ENCODE data around the gene MSMB. TPM values are rescaled to one million over a fixed set of nuclear protein-coding genes. Genes with fewer than 3 reads are reported as not detected.
A peak's percentile ranks its signal among the peaks of the same experiment; 100 is the strongest.

Gene MSMB
- total and polyA plus RNA-seq, 8 donors, result 19.0 to 130 (median 53.5) TPM; not detected in 4

DNA sequence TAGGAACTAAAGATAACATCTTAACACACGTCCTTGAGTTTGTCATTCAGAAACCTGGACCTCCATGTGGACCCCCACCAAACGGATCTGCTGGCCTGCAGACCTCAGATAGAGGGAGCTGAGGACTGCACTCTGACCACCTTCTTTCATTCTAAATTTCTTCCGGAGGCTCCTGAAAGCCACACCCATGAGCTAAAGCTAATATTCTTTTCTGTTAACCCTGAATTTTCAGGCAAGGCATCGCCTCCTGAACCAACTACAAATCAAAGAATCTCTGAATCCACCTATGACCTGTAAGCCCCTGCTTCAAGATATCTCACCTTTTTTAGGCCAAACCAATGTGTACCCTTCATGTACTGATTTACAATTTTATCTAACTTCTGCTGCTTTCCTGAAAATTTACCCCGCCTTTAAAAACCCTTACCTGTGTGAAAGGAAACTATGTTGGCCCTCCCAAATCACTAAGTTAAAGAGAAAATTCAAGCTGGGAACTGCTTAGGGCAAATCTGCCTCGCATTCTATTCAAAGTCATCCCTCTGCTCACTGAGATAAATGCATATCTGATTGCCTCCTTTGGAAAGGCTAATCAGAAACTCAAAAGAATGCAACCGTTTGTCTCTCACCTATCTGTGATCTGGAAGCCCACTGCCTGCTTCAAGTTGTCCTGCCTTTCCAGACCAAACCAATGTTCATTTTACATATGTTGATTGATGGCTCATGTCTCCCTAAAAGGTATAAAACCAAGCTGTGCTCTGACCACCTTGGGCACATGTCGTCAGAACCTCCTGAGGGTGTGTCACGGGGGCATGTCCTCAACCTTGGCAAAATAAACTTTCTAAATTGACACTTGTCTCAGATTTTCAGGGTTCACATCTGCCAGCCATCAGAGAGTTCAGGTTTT is 7.7 kb upstream of the MSMB start:
- no peaks in the 10 kb centered on the region for H3K36me3 ChIP-seq
- no peak overlapping the region for H3K27ac ChIP-seq
- H3K9me3 ChIP-seq, result peaks cover 0 to 5% (median 0%) of the 10 kb centered on the region in 4 donors
- no peak for DNase-seq
- intact Hi-C loops (cut with DNase I; ENCODE audit: low total_unique reads), result no loop called here
- TF ChIP-seq POLR2A (IDR thresholded peaks at IDR 0.05) (no peak), EP300 (IDR thresholded peaks at IDR 0.05) (no peak), POLR2AphosphoS5 (IDR thresholded peaks at IDR 0.05) (no peak)
- TF ChIP-seq, protein P1, sequence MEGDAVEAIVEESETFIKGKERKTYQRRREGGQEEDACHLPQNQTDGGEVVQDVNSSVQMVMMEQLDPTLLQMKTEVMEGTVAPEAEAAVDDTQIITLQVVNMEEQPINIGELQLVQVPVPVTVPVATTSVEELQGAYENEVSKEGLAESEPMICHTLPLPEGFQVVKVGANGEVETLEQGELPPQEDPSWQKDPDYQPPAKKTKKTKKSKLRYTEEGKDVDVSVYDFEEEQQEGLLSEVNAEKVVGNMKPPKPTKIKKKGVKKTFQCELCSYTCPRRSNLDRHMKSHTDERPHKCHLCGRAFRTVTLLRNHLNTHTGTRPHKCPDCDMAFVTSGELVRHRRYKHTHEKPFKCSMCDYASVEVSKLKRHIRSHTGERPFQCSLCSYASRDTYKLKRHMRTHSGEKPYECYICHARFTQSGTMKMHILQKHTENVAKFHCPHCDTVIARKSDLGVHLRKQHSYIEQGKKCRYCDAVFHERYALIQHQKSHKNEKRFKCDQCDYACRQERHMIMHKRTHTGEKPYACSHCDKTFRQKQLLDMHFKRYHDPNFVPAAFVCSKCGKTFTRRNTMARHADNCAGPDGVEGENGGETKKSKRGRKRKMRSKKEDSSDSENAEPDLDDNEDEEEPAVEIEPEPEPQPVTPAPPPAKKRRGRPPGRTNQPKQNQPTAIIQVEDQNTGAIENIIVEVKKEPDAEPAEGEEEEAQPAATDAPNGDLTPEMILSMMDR (IDR thresholded peaks at IDR 0.05), result no peak
- no peaks in the 10 kb centered on the region for H3K27me3 ChIP-seq
- no peak overlapping the region for H3K4me3 ChIP-seq
- peaks cover 0 to 14% (median 3%) of the 10 kb centered on the region in 4 donors for H3K4me1 ChIP-seq
- WGBS, 5 donors, result 35 to 47% (median 44%) methylated on average over 9 of the region's 9 CpGs

DNA sequence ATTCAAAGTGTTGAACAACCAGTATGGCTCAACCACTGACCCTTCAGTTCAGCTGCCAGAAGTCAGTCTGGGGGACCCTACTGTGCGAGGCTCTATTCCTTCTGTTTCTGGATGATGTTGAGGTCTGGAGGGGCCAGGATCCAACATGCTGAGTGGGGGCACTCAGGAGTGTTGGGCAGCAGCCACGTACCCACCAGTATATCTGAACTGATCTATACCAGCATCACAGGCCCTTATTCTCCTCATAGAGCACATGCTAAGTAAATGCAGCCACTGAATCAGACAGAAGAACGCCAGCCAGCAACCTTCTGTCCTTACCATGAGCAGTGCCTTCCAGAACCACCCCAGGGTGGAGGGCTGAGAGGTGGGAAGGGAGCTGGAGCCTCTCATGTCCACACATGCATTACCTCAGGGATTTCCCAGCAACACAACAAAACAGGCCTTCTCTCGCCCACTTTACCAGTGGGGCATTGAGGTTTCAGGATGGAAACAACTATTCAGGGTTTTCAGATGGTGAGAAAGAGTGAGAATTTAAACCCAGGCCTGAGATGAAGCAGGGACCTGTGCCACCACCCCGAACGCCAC is 6.8 kb upstream of the MSMB start:
- 68 to 83% (median 77%) methylated on average over 6 of the region's 6 CpGs for WGBS, 5 donors
- H3K9me3 ChIP-seq, result peaks cover 0 to 5% (median 0%) of the 10 kb centered on the region in 4 donors
- H3K27me3 ChIP-seq, result peaks cover 0 to 4% (median 0%) of the 10 kb centered on the region in 3 donors
- H3K4me3 ChIP-seq, result no peak overlapping the region
- peak overlapping the region in 2 of 5 donors; percentile 20 to 51 for H3K27ac ChIP-seq
- no peaks in the 10 kb centered on the region for H3K36me3 ChIP-seq
- peaks cover 0 to 14% (median 3%) of the 10 kb centered on the region in 4 donors for H3K4me1 ChIP-seq
- TF ChIP-seq, protein P1 (IDR thresholded peaks at IDR 0.05), result no peak
- TF ChIP-seq POLR2AphosphoS5 (IDR thresholded peaks at IDR 0.05), result no peak
- TF ChIP-seq POLR2A (IDR thresholded peaks at IDR 0.05), result no peak
- no peak for TF ChIP-seq EP300 (IDR thresholded peaks at IDR 0.05)
- intact Hi-C loops (cut with DNase I; ENCODE audit: low total_unique reads), result no loop called here
- DNase-seq, result no peak

DNA sequence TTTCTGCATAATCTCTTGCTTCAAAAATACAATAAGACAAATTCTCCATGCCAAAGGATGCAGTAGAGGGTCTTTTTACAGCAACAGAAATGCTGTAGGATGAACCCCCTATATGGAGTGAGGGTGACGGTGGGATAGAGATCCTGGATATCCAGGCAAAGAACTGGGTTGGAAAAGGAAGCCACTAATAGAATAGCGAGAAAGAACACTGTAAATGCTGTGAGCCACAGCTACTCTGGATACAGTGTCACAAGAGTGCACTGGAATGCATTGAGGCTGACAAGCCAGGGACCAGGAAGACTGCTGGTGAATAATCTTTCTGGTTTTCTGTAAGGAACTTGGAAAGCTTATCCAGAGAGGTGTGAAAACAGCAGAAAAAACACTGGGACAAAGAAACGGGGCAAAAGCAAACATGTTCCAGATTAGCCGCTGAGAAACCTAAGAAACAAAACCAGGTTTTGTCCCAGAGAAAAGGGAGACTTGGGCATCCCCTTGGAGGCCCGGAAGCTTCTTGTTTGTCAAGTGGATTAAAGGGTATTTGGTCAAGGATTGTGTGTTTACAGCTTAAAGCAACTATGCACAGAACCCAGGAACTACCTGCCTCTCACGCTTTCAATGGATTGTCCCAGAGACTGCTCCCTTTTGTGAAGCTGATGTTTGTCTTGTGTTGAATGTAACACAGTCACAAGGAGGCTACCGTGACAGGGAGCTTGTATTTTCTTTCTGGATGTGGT is 6.2 kb upstream of the MSMB start:
- Histone ChIP-seq H3K9me3 (peaks cover 0 to 2% (median 0%) of the 10 kb centered on the region in 4 donors), H3K4me1 (peaks cover 0 to 14% (median 3%) of the 10 kb centered on the region in 4 donors), H3K36me3 (no peaks in the 10 kb centered on the region), H3K27me3 (peaks cover 0 to 9% (median 0%) of the 10 kb centered on the region in 3 donors), H3K4me3 (no peak overlapping the region), H3K27ac (peak overlapping the region in 2 of 5 donors; percentile 20 to 51)
- intact Hi-C loops (cut with DNase I; ENCODE audit: low total_unique reads), result no loop called here
- DNase-seq, result peak in 1 of 2 donors; percentile 62
- 16 to 38% (median 33%) methylated on average over 7 of the region's 7 CpGs for WGBS, 5 donors
- TF ChIP-seq, protein P1 (IDR thresholded peaks at IDR 0.05), result no peak
- TF ChIP-seq EP300 (IDR thresholded peaks at IDR 0.05) (no peak), POLR2A (IDR thresholded peaks at IDR 0.05) (no peak), POLR2AphosphoS5 (IDR thresholded peaks at IDR 0.05) (no peak)

Measured in stomach (tissue), 9 donors.